ENCODE results near the gene GPC6. TPM values are rescaled to one million over a fixed set of nuclear protein-coding genes. Genes with fewer than 3 reads are reported as not detected.

GPC6 gene
- total RNA-seq, 4 donors from 2014 or later, result 13.7 to 21.7 (median 16.5) TPM

- Histone ChIP-seq H3K4me3 (no peak overlapping the region), H3K27ac (no peak overlapping the region), H3K9me3 (no peaks in the 10 kb centered on the region), H3K4me1 (no peaks in the 10 kb centered on the region), H3K36me3 (no peaks in the 10 kb centered on the region), H3K27me3 (no peaks in the 10 kb centered on the region)
- WGBS, 2 donors (ENCODE audit: low coverage in 1 of 2), result 64 to 67% methylated on average over 1 of the region's 1 CpG
- TF ChIP-seq POLR2AphosphoS5 (IDR thresholded peaks at IDR 0.05) (no peak), POLR2A (IDR thresholded peaks at IDR 0.05) (no peak), EP300 (IDR thresholded peaks at IDR 0.05) (no peak), CTCF (IDR thresholded peaks at IDR 0.05) (no peak)
- no peak for ATAC-seq
Measured at GRCh38 chr13:93325303-93326233, 99.0 kb downstream of the GPC6 start.

DNA sequence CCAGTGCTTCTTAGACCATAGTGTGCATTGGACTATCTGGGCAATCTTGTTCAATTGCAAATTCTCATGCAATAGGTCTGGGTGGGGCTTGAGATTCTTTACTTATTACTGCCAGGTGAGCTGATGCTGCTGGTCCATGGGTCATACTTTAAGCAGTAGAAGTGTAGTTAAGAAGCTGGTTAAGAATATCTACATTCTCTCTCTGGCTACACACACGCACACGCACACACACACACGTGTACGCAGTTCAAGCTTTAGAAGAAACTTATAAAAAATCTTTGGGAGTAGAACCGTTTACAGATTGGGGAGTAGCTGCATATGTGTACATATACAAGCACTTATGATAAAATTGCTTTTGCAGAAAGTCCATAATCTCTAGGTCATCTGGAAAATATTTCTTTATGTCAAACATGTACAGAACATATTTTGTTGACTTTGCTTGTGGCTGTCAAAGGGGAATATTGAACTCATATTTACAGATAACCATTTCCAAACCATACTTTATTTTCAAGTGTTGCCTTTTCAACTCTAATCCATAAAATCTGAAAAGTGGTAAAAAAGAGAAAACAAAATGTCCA is 99.7 kb downstream of the GPC6 start:
- 76 to 79% methylated on average over 5 of the region's 5 CpGs for WGBS, 2 donors (ENCODE audit: low coverage in 1 of 2)
- no peak for TF ChIP-seq EP300 (IDR thresholded peaks at IDR 0.05)
- TF ChIP-seq POLR2A (IDR thresholded peaks at IDR 0.05), result no peak
- Histone ChIP-seq H3K9me3 (no peaks in the 10 kb centered on the region), H3K36me3 (no peaks in the 10 kb centered on the region), H3K27me3 (no peaks in the 10 kb centered on the region), H3K4me1 (no peaks in the 10 kb centered on the region), H3K27ac (no peak overlapping the region), H3K4me3 (no peak overlapping the region)
- no peak for ATAC-seq

DNA sequence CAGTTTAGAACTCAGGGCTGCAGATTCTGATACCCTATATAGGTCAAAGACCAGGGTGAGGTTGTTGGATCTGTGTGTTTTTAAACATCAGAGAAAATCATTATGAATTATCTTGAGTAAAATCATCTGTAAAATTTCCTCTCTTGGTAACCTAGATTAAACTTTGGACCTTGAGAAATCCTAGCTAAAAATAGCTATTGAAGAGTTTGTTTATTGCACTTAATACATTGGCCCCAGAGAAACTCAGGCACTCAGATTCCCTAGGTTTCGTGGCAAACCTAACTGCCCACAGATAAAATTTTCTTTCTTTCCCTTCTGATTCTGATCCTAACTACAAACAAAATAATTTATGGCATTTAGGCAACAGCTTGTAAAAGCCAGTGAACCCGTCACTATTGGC is 102.3 kb downstream of the GPC6 start:
- Histone ChIP-seq H3K4me3 (no peak overlapping the region), H3K27me3 (no peaks in the 10 kb centered on the region), H3K4me1 (no peaks in the 10 kb centered on the region), H3K36me3 (no peaks in the 10 kb centered on the region), H3K9me3 (no peaks in the 10 kb centered on the region), H3K27ac (no peak overlapping the region)
- TF ChIP-seq CTCF (IDR thresholded peaks at IDR 0.05) (no peak), EP300 (IDR thresholded peaks at IDR 0.05) (no peak), POLR2AphosphoS5 (IDR thresholded peaks at IDR 0.05) (no peak), POLR2A (IDR thresholded peaks at IDR 0.05) (no peak)
- no peak for ATAC-seq
- WGBS, 2 donors (ENCODE audit: low coverage in 1 of 2), result 32 to 41% methylated on average over 2 of the region's 2 CpGs

- Histone ChIP-seq H3K27ac (no peak overlapping the region), H3K36me3 (no peaks in the 10 kb centered on the region), H3K4me1 (no peaks in the 10 kb centered on the region), H3K27me3 (no peaks in the 10 kb centered on the region), H3K9me3 (no peaks in the 10 kb centered on the region), H3K4me3 (no peak overlapping the region)
- TF ChIP-seq EP300 (IDR thresholded peaks at IDR 0.05) (no peak), CTCF (IDR thresholded peaks at IDR 0.05) (no peak), POLR2A (IDR thresholded peaks at IDR 0.05) (no peak), POLR2AphosphoS5 (IDR thresholded peaks at IDR 0.05) (no peak)
- no peak for ATAC-seq
- 68 to 72% methylated on average over 3 to 4 of the region's 4 CpGs for WGBS, 2 donors (ENCODE audit: low coverage in 1 of 2)
Measured at GRCh38 chr13:93336728-93337127, 110.1 kb downstream of the GPC6 start.

DNA sequence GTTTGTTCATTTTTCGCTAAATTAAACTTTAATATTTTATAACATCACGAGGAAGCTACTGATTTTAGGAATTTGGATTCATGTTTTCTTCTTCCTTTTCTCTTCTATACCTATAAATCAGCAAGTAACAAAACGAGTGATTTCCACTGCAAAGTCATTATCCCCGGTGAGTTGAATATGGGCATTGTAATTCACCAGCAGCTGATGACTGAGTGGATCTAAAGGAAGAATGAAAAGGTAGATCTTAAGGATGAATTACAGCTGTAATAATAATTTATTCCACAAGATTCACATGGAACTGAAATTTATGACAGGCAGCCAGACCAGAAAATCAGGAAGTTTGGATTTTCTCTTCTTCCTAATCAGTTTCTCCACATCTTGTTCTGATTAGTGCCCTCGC is 111.4 kb downstream of the GPC6 start:
- no peaks in the 10 kb centered on the region for H3K36me3 ChIP-seq
- H3K9me3 ChIP-seq, result no peaks in the 10 kb centered on the region
- no peak overlapping the region for H3K27ac ChIP-seq
- 74 to 79% methylated on average over 5 of the region's 5 CpGs for WGBS, 2 donors (ENCODE audit: low coverage in 1 of 2)
- H3K4me1 ChIP-seq, result no peaks in the 10 kb centered on the region
- TF ChIP-seq CTCF (IDR thresholded peaks at IDR 0.05) (no peak), POLR2AphosphoS5 (IDR thresholded peaks at IDR 0.05) (no peak), POLR2A (IDR thresholded peaks at IDR 0.05) (no peak), EP300 (IDR thresholded peaks at IDR 0.05) (no peak)
- H3K4me3 ChIP-seq, result no peak overlapping the region
- no peaks in the 10 kb centered on the region for H3K27me3 ChIP-seq
- ATAC-seq, result no peak
